NCI-H1417 (cell line): ENCODE results near the gene REPIN1.
"Not testable (repeated sequence)": the region's sequence is repeated elsewhere in the genome, so short reads cannot be mapped to it uniquely, and the experiment has no call there.

Source experiments
- DNase-seq, 3 experiments: peaks; one replicate each; lab custom pipeline; 2025; lab: John Stamatoyannopoulos, UW

Gene REPIN1

DNA sequence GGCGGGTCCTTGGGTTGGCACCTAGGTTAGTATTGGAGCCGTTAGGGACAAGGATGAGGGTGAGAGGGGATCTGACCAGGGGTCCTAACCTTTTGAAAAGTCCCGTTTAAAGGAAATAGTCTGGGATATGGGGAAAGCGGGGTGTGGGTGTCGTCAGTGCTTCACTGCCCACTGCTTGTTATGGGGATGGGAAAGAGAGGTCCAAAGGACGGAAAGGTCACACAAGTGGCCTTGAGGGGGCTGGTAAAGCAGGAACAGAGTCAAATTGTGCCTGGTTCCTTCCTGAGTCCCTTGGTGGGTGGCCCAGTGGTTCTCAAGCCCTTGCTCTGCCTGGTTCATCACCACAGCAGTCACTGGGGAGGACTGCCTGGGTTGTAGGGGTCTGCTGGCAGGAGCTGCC, 7.9 kb downstream of the REPIN1 start:
- DNase-seq = no peak

DNA sequence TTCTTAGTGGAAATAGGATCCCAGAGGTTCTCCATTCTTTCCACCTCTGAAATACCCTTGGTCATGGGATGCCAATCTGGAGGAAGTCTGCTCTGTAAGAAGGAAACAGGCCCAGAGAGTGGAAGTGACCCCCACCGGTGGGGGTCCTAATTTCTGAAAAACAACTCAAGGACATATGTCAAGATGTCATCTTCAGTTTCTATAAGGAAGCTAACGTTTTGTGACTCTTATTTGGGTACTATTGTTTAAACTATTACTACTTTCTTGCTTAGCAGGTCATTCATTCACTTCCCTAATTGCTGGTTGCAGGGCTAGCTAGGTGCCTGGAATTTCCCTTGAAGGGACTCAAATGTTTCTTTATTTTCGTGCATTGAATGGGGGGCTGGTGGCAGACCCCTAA, 8.6 kb downstream of the REPIN1 start:
- DNase-seq = no peak

DNA sequence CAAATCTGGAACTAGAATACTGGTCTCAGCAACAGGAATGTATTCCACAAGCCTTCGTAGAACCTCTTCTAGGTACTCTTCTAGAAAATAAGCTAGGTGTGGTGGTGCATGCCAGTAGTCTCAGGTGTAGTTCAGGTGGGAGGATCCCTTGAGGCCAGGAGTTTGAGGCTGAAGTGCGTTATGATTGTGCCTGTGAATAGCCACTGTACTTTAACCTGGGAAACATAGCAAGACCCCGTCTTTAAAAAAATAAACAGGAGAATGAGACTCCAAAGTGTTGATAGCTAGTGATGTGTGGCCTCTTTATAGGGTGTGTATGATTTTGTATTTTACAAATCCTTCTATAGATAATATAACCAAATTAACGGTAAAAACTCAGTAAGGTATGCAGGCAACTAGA, 9.0 kb downstream of the REPIN1 start:
- peak in 1 of 3 experiments; percentile 63 for DNase-seq

DNA sequence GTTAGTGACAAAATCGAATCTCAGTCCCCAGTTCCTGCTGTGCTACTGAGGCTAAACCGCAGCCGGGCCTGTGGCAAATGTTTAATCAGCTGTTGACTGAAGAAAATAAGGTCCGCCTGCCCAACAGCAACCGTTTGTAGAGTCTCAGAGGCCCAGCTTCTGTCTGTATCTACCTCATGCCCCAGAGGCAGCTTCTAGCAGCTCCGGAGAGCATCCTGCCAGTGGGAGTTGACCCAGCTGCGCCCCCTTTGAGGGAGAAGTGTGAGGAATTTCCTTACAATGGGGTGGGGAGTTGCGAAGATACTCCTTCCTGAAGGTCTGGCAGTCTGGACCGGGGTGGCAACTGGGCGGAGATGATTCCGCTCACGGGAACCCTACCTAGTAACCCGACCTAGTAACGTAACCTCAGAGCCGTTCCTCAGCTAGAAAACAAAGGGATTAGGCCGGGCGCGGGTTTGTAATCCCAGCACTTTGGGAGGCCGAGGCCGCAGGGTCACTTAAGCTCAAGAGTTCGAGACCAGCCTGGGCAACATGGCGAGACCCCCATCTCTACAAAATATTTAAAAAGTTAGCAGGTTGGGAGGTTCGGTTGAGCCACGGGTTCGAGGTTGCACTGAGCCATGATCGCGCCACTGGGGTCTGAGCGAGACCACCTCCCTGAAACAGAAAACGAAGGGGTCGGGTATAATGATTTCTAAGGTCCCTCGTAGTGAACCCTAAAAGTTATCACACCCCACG, 9.7 kb downstream of the REPIN1 start:
- DNase-seq = peak; percentile 71 to 94 (median 84)

DNA sequence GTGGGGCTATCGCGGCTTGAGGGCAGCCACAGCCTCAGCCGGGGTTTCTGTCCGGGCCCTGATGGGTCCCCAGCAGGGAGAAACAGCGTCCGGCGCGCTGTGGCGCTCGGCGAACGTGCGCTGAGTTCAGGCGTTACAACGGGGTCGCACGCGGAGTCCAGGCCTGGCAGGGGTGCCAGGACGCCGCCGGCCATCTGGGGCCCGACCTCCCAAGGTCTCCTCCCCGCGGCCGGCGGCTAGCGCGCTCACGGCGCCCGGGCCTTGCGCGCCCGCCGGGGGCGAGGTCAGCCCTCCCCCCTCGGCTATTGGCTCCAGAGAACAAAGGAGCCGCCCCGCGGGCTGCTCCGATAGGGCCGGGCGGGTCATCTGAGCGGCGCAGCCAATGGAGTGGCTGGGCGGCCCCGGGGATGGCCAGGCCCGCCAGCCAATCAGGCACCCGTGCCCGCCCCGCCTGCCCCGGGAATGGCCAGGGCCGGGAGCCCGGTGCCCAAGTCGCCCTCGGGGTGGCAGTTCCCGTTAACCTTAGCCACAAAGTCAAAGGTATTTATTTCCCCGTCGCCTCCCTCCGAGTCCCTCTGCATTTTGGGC, 10.3 kb downstream of the REPIN1 start, which contains the start of gene ZNF775:
ZNF775 (plus strand) TSS at position 478 of the 588 bp plus-strand sequence. CDS start 9,141 bp downstream, outside the sequence.
- DNase-seq = peak; percentile 98

DNA sequence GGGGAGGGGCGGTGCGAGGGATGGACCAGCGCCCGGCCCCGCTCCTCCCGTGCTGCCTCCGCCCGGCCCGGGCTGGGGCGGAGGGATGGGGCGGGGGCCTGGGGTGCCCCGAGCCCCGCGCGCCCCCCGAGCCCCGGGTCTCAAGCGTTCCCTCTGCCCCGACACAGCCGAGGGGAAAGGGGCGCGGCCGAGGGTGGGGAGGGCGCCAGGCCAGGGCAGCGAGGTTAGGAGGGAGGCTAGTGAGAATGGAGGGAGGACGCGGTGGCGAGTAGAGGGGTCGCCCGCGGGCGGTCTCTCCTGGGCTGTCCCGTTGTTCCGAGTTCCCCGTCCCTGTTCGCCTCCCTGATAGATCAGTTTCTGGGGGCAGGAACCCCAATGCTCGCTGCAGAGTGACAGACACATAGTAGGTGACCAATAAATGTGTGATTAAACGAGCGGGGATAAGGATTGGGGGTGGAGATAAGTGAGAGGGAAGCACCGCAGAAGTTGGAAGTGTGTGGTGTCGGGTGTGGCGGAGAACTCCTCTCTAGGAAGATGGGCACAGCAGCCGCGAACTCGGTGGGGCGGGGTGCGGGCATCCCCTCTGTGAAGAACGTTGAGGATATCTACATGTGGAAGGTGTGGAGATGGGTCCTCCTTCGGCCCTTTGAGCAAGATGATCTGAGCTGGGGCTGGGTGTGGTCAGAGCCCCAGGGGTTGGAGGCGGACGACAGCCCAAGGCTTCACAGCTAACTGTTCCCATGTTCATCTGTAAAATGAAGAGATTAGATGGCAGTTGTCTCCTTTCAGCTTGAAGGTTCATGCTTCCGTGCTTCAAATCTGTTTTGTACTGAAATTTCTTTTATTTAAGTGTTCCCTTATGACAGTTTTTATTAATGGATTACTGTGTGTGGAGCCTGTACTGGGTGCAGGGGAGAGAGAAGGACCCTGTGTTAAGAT, 11.1 kb downstream of the REPIN1 start:
- peak; percentile 30 to 81 (median 78) for DNase-seq

DNA sequence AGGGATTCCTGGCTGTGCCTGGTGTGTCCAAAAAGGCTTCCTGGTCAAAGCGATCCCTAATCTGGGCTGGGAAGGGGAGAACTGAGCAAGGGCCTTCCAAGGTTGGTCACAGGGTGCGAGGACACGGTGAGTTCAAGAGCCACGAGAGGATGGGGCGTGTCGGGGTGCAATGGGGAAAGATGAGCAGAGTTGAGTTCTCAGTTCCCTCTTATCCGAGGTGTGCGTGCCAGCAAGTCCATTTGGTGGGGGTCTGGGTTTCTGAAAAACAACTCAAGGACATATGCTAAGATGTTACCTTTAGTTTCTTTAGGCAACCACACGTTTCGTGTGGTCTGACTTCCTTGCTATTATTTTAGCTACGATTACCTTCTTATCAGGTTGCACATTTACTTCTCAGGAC, 11.8 kb downstream of the REPIN1 start:
- DNase-seq = no peak

DNA sequence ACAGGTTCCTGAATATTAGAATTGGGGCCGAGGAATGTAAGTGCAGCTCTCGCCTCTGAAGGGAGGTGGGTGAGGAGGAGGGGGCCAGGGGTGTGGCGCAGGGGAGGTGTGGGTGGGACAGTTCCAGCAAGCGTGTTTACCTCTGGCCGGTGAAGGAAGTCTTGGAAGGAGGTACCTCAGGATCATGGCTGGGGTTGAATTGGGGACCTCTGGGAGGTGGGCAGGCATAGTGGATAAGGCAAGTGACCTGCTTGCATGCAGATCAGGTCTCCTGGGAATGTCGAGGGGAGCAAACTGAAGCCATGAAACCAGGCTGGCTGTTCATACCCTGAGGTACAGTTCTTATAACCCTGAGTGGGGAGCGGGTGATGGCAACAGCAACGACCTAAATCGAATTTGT, 12.5 kb downstream of the REPIN1 start:
- DNase-seq = no peak

DNA sequence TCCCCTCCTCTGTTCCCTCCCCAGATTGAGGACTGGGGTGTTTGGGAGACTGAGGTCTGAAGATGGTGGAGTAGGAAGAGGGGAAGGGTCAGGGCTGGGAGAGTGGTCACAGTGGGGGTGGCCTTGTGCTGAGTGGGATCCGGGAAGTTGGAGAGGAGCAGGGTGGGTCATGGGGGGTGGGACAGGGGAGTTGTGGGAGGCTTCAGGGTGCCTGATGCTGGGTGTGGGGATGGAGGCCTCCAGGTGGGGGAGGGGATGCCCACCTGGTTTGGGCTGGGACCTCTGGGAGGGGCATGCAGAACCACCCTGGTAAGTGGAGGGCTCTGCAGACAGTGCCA, 13.1 kb downstream of the REPIN1 start:
- no peak for DNase-seq

DNA sequence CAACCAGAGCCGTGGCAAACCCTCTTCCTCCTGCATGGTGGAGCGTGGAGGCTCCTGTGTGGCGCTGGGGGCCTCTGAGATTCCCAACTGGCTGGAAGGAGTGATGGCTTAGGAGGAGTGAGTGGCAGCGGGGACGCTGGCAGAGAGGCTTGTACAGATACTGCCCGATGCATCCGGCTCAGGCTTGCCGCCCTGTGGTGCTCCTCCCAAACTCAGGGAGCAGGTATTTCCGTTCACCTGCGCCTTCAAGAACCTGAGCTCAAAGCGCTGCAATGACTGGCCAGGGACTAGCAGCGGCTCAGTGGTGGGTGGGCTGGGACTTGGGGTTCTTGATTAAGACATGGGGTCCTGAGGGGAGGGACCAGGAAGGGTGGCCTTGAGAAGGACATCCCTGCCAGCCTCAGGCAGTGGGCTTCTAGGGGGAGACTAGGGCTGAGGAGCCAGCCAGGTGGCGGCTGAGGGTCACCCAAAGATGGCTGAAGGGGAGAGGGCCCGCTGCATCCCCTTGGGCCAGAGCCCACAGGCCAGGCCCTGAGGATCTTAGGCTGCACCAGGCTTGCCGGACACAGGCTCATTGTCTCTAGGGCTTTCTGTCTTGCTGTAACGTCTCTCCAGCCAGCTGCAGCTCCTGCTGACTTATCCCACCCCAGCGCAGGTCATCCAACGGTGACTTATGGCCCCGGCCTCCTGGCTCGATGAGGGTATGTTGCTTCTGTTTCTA, 13.7 kb downstream of the REPIN1 start:
- DNase-seq = no peak

DNA sequence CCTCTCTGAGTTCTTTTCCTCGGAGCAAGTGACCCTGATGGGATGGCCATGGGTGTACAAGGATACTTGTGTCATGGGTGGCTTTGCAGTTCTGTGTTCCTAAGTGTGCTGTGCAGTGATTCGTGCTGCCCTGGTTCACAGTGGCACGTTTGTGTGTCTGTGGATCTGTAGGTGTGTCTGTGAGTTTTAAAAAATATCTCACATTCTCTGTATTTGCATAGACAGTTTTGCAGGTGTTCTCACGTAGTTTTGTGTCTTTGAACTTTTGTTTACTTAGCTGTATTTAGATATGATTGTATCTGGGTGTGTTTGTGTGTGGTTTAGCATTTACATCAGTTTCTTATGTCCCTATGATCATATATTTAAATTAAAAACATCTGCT, 14.2 kb downstream of the REPIN1 start:
- peak in 1 of 3 experiments; percentile 48 for DNase-seq

DNA sequence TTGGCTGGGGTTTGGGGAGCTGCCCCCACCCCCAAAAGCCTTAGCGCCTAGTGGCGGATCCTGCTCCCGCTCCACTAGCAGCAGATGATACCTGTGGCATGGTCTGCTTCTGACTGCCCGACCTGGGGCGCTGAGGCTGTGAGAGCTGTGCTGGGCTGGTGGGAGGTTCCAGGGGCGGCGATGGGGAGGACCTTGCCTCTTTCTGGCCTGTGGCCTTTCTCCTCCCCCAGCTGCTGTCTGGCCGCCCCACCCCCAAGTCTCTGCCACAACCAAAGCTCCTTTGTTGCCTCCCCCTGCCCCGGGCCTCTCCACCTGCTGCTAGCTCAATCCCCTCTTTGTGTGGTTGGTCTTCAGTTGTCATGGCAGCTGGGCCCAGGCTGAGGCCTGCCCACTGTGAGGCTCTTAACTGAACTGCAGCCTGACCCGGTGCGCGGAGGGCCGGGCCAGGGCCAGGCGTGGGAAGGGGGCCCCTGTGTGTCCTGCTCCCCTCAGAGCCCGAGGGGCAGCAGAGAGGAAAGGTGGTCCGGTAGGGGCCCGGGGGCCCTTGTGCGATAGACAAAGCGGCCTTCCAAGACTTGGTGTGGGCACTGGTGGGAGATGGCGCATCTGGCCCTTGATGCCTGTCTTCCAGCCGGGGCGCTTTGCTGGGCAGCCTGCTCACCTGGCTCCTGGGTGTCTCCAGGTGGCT, 15.2 kb downstream of the REPIN1 start:
- peak; percentile 53 to 99 (median 96) for DNase-seq

DNA sequence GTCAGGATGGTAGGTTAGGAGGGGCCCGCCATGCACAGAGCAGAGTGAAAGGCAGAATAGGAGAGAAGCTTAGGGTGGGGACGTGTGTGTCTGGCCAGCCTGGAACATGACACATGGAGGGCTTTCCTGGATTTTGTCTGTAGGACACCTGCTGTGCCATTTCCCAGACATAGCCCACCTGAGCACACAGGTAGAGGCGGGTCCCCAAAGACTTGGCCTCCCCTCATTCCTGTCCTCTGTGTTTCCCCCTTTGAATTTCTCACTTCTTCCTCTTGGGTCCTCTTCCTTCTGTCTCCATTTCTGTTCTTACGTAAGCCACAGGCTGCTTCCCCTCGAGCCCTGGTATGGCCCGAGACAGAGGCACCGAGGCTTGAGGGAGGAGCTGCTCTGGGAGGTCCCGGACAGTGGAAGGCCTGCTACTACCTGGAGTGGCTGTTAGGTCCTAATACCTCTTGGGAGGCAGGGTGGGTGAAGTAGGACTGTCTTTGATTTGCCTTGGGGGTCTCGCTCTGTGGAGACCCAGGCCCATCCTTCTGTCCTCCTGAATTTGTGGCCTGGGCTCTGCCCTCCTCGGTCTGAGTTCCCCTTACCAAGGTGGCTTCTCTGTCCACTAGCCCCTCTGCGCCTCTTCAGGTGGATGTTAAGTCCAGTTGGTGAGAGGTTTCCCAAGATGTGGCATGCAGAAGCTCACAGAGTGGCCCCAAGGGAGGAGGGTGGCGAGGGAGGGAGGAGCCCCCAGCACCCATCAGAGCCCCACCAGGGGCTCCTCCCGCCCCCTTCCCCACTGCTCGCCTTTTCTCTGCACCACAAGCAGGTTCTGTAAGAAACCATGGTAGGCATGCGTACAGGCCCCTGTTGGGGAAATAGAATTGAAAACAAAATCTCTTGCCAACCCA, 16.0 kb downstream of the REPIN1 start:
- DNase-seq = no peak

DNA sequence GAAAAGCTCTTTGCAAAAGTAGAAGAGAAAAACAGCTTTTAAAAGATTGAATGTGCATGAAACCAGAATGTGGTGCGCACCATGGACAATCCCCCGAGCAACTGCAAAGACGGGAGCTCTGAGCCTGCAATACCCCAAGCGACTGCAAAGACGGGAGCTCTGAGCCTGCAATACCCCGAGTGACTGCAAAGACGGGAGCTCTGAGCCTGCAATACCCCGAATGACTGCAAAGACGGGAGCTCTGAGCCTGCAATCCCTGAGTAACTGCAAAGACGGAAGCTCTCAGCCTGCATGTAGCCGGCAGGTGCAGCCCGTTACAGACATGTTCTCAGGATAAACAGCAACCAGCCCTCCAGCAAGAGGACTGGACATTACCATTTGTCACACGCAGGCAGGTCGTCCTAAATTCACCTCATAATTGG, 16.7 kb downstream of the REPIN1 start:
- DNase-seq = peak in 2 of 3 experiments; percentile 61 to 89

DNA sequence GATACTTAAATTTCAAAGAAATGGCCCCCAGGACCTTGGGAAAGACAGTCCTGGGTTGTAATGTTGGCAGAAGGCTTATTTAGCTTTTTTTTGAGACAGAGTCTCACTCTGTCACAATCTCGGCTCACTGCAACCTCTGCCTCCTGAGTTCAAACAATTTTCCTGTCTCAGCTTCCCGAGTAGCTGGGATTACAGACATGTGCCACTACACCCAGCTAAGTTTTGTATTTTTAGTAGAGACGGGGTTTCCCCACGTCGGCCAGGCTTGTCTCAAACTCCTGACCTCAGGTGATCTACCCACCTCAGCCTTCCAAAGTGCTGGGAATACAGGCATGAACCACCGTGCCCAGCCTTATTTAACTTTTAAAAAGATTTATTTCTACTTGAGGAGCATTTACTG, 17.3 kb downstream of the REPIN1 start:
- DNase-seq = not testable (repeated sequence)

DNA sequence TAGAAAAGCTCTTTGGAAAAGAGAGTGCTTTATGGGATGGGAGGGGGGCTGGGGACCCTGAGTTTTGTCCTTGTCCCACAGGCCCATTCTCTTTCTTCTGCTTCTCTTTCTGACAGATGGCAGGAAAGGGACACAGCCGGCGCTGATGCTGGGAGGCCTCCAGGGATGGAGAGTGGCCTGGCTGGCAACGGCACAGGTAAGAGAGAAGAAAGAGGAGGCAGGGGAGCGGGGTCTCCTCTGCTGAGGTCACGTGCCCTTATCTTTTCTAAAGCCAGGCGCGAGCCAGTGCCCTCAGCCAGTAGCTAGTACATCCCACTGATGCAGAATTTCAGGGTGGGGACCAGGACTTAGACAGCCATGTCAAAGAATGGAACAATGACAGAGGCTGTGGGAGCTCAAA, 19.7 kb downstream of the REPIN1 start:
- DNase-seq = no peak

DNA sequence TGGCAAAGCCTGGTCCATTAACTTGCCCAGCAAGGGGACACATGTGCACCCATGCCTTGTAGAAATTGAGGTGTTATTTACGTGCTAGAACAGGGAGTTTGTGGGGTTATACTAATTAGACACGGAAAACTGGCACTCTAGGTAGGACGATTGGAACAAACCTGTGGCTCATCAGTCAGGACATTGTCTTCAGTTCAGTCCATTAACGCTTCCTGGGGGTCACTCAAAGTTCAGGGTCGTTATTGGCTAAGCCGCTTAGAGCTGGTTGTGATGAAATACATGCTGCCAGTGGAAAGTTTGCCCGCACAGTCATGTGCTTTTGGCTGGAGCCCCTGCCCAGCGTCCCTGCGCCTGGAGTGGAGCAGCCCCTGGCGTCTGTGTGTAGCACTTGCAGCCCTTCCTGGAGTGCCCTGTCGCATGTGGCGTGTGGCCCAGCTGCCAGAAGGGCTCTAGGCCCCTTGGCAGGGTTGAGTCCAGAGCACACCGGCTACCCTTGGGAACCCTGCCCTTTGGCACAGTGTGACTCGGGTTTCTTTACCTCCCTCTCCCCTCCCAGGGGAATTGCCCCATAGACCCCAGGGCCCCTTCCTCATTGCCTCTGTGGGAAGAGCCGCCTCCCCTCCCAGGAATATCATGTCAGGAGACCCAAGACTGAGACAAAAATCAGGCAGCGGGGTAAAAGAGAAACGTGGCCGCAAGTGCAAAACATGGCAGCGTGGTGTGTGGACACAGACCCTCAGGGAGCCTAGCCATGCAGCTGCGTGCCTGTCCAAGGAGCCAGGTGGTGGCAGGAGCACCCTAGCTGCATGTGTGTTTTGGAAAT, 20.3 kb downstream of the REPIN1 start:
- no peak for DNase-seq

DNA sequence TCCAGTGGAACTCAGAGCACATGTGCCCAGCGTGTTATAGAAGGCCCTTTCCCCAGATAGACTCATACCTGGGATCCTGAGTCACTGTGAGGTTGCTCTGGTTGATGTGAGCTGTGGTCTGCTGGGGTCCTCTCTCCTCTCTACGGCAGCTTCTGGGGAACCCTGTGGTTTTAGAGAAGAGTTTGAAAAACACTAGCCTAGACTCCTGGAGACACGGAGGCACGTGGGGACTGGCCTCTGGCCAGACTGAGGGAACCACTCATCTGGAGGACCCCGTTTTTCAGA, 20.9 kb downstream of the REPIN1 start:
- no peak for DNase-seq

DNA sequence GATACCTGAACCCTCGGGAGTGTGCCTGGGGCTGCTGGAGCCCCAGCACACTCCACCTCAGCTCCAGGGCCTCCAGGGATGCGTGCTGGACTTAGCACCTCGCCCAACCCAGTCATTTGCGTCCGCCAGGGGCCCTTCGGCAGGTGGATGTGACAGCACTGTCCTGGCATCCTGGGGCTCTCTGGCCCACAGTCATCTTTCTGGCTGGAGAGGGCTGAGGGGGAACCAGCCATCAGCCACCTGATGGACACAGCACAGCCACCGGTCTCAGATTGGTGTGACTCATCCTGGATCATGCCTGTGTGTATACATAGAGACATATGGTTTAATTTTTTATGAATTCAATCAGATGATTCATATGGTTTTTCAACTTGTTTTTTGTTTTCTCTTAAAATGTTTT, 21.6 kb downstream of the REPIN1 start:
- DNase-seq = no peak

DNA sequence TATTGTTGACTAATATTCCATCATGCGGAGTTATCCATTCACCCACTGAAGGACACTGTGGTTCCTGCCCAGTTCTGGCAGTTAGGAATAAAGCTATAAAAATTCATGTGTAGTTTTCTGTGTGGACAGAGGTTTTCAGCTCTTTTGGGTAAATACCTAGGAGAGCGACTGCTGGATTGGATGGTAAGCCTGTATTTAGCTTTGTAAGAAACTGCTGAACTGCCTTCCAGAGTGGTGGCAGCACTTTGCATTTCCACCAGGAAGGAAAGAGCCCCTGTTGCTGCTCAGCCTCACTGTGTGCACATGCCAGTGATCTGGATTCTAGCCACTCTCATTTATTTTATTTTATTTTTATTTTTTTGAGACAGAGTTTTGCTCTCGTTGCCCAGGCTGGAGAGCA, 24.7 kb downstream of the REPIN1 start:
- DNase-seq = no peak
